ENCODE measurements around the gene SAMD14. TPM values are rescaled to one million over a fixed set of nuclear protein-coding genes. Genes with fewer than 3 reads are reported as not detected.

SAMD14 gene
- total RNA-seq, 1 donor from 2014 or later: 27.6 TPM

DNA sequence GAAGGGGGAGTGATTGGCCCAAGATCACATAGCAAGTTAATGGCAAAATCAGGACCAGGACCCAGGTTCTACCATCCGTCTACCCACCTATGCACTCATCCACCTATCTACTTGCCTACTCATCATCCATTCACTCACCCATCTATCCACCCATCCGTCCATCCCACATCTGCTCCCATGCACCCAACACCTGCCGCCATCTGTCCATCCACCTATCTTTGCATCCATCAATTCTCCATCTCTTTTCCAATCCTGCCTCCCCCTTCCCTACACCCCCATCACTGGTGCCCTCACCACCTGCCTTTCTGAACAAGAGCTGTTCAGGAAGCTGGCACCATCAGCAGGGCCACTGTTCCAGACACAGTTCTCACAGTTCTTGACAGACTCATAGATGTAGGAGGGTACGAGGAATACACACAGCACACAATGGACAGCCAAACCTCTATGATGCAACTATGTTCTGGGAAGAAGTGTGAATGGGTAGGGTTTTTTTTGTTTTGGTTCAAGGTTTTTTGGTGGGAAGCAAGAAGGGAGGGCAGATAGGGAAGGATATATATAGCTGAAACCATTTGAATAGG is 4.5 kb downstream of the SAMD14 start:
- Mint-ChIP-seq H3K4me1 (ENCODE audit: low read depth) (peaks cover 26% of the 10 kb centered on the region), H3K27ac (ENCODE audit: unreplicated experiment) (no peak overlapping the region), H3K27me3 (ENCODE audit: low read depth) (no peaks in the 10 kb centered on the region), H3K36me3 (ENCODE audit: low read depth) (peaks cover 8% of the 10 kb centered on the region), H3K4me3 (ENCODE audit: unreplicated experiment) (no peak overlapping the region), H3K9me3 (ENCODE audit: low read depth) (no peaks in the 10 kb centered on the region)
- TF ChIP-seq, protein P1, sequence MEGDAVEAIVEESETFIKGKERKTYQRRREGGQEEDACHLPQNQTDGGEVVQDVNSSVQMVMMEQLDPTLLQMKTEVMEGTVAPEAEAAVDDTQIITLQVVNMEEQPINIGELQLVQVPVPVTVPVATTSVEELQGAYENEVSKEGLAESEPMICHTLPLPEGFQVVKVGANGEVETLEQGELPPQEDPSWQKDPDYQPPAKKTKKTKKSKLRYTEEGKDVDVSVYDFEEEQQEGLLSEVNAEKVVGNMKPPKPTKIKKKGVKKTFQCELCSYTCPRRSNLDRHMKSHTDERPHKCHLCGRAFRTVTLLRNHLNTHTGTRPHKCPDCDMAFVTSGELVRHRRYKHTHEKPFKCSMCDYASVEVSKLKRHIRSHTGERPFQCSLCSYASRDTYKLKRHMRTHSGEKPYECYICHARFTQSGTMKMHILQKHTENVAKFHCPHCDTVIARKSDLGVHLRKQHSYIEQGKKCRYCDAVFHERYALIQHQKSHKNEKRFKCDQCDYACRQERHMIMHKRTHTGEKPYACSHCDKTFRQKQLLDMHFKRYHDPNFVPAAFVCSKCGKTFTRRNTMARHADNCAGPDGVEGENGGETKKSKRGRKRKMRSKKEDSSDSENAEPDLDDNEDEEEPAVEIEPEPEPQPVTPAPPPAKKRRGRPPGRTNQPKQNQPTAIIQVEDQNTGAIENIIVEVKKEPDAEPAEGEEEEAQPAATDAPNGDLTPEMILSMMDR (IDR thresholded peaks at IDR 0.05): no peak
- DNase-seq (ENCODE audit: low spot score): no peak

DNA sequence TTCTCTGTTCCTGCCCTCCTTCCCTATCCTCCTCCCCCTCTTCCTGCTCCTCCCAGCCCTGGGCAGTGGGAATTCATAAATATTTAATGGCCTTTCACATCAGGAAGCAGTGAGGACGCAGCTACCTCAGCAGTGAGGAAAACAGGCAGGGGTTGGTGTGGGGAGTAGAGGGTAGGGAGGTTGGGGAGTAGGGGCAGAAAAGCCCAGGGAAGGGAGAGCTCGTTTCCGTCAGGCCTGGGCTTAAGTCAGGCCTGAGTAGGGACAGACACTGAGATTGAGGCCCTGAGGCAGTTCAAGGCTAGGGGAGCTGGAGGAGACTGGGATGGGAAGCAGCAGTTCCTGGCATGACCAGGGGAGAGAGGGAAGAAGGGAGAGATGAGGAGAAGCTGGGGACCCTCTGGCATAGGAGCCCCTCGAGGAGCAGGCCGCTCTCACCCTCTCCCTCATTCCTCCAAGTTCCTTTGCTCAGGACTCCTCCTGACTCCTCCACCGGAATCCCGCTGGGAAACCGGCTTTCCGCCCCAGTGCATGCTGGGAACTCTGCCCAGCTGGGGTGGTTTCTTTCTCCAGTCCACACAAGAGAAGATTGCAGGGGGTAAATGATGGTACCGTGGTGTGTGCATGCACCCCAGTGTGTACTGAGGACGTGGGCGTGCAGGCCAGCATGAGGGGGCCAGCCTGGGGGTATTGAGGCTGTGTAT is 6.2 kb downstream of the SAMD14 start:
- Mint-ChIP-seq H3K9me3 (ENCODE audit: low read depth) (no peaks in the 10 kb centered on the region), H3K27ac (ENCODE audit: unreplicated experiment) (no peak overlapping the region), H3K4me3 (ENCODE audit: unreplicated experiment) (no peak overlapping the region), H3K27me3 (ENCODE audit: low read depth) (no peaks in the 10 kb centered on the region), H3K4me1 (ENCODE audit: low read depth) (peaks cover 22% of the 10 kb centered on the region), H3K36me3 (ENCODE audit: low read depth) (peaks cover 13% of the 10 kb centered on the region)
- DNase-seq (ENCODE audit: low spot score): no peak
- TF ChIP-seq, protein P1 (IDR thresholded peaks at IDR 0.05): no peak

DNA sequence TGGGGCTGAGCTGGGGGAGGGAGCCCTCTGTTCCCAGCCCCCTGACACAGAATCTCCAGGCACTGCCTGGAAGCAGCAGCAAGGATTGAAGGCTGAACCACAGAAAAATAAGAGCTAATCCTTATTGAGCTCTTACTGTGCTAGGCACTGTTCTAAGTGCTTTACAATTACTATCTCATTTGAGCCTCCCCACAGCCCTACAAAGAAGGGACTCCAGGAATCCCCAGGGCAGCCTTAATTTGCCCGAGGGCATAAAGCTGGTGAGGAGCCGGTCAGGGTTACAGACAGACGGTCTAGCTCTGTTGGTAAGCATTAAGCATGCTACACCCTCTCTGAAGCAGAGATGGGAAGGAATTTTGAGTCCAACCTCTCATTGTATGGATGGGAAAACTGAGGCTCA is 7.0 kb downstream of the SAMD14 start:
- H3K36me3 Mint-ChIP-seq (ENCODE audit: low read depth): peaks cover 13% of the 10 kb centered on the region
- H3K4me3 Mint-ChIP-seq (ENCODE audit: unreplicated experiment): no peak overlapping the region
- peaks cover 14% of the 10 kb centered on the region for H3K4me1 Mint-ChIP-seq (ENCODE audit: low read depth)
- H3K27me3 Mint-ChIP-seq (ENCODE audit: low read depth): no peaks in the 10 kb centered on the region
- TF ChIP-seq, protein P1 (IDR thresholded peaks at IDR 0.05): no peak
- H3K27ac Mint-ChIP-seq (ENCODE audit: unreplicated experiment): no peak overlapping the region
- no peak for DNase-seq (ENCODE audit: low spot score)
- H3K9me3 Mint-ChIP-seq (ENCODE audit: low read depth): no peaks in the 10 kb centered on the region

DNA sequence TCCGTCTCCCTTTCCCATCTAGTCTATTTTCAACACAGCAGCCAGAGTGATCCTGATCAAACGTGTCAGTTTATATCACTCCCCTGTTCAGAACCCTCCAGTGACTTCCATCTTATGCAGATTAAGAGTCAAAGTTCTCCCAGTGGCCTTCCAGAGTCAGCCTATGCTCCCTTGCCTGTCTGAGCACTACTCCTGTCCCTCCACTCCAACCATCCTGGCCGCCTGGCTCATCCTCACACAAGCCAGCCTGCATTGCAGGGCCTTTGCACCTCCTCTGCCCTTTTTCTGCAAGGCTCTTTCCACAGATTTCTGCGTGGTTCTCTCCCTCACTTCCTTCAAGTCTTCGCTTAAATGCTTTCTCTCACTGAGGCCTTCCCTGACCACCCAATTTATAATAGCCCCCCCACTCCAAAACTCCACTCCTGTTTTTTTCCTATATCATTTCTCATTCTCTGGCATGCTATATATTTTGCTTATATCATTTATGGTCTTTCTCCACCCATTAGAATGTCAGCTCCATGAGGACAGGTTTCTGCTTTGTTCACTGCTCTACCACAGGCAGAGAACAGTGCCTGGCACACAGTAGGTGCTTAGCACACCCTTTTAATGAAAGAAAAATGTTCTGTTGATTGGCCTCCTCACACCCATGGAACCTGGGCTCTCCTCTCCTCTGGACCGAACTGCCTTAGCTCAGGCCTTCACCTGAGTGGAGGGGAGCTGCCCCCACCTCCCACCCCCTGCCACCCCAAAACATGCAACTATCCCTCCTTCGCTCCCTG is 9.3 kb downstream of the SAMD14 start:
- Mint-ChIP-seq H3K9me3 (ENCODE audit: low read depth) (no peaks in the 10 kb centered on the region), H3K36me3 (ENCODE audit: low read depth) (peaks cover 15% of the 10 kb centered on the region), H3K27ac (ENCODE audit: unreplicated experiment) (no peak overlapping the region), H3K4me1 (ENCODE audit: low read depth) (peaks cover 4% of the 10 kb centered on the region), H3K27me3 (ENCODE audit: low read depth) (no peaks in the 10 kb centered on the region), H3K4me3 (ENCODE audit: unreplicated experiment) (no peak overlapping the region)
- TF ChIP-seq, protein P1 (IDR thresholded peaks at IDR 0.05): no peak
- DNase-seq (ENCODE audit: low spot score): no peak

DNA sequence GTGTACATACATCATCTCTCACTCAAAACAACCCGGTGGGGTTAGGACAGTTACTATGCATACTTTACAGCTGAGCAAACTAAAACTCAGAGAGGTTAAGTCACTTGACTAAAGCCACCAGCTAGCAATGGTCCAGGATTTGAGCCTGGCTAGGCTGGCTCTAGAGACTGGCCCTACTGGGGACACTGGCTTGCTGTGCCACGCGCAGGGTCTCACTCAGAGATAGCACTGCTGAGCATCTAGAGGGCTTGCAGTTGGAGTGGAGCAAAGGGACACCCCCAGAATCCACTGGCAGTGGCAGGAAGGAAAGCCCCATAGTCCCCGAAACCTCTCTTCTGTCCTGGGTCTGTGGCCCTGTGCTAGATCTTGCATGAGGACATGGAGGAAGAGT is 11.1 kb downstream of the SAMD14 start:
- Mint-ChIP-seq H3K36me3 (ENCODE audit: low read depth) (peaks cover 19% of the 10 kb centered on the region), H3K27me3 (ENCODE audit: low read depth) (no peaks in the 10 kb centered on the region), H3K9me3 (ENCODE audit: low read depth) (no peaks in the 10 kb centered on the region), H3K4me3 (ENCODE audit: unreplicated experiment) (no peak overlapping the region), H3K27ac (ENCODE audit: unreplicated experiment) (no peak overlapping the region), H3K4me1 (ENCODE audit: low read depth) (peaks cover 5% of the 10 kb centered on the region)
- TF ChIP-seq, protein P1 (IDR thresholded peaks at IDR 0.05): no peak
- no peak for DNase-seq (ENCODE audit: low spot score)

All from chondrocyte (in vitro differentiated cells).